HepG2 (cell line): Measurements from ENCODE around the gene POLD3. TPM values are rescaled to one million over a fixed set of nuclear protein-coding genes. Genes with fewer than 3 reads are reported as not detected.
A peak's percentile ranks its signal among the peaks of the same experiment; 100 is the strongest.

Experiments
- CEBPG ChIP-seq: IDR thresholded peaks from 2 replicates; pipeline ENCODE4 v1.6.1; 2016
- EEA1 ChIP-seq: sonication (generic); formaldehyde crosslinking; IDR thresholded peaks from 2 replicates; pipeline ENCODE4 v1.5.1; 2020; ENCODE audit warnings: mild to moderate bottlenecking, missing genetic modification reagents, borderline replicate concordance
- GABPA ChIP-seq, 2 experiments: IDR thresholded peaks; 2 replicates each; pipeline ENCODE4 v1.6.1; 2011 to 2016; ENCODE audit warnings: low read depth in 2 of 2, low read length in 1 of 2, missing biosample characterization in 1 of 2, missing genetic modification characterization in 1 of 2
- HCFC1 ChIP-seq: fragments of 150-350 bp; IDR thresholded peaks from 2 replicates; pipeline ENCODE4 v1.6.1; 2014; ENCODE audit warnings: low read depth, low read length
- HNRNPUL1 ChIP-seq: fragments of 200-400 bp; formaldehyde crosslinking; IDR thresholded peaks from 2 replicates; pipeline ENCODE4 v1.6.1; 2017; ENCODE audit warnings: low read depth, mild to moderate bottlenecking, low read length, moderate library complexity
- KMT2B ChIP-seq: IDR thresholded peaks from 2 replicates; pipeline ENCODE4 v1.6.1; 2016; ENCODE audit warnings: missing genetic modification reagents, missing compliant biosample characterization
- SMARCE1 ChIP-seq: fragments of 450-650 bp; IDR thresholded peaks from 2 replicates; pipeline ENCODE4 v1.6.1; 2017; ENCODE audit warnings: borderline replicate concordance
- SNAPC2 ChIP-seq: sonication (generic); formaldehyde crosslinking; IDR thresholded peaks from 2 replicates; pipeline ENCODE4 v1.8.1; 2022; ENCODE audit warnings: mild to moderate bottlenecking, missing genetic modification reagents
- ZNF33A ChIP-seq: sonication (generic); formaldehyde crosslinking; IDR thresholded peaks from 2 replicates; pipeline ENCODE4 v1.5.1; 2020; ENCODE audit warnings: missing genetic modification reagents, mild to moderate bottlenecking, moderate library complexity, borderline replicate concordance
- ZNF34 ChIP-seq: sonication (generic); formaldehyde crosslinking; IDR thresholded peaks from 2 replicates; pipeline ENCODE4 v1.4.0; 2020; ENCODE audit warnings: mild to moderate bottlenecking, missing genetic modification reagents, borderline replicate concordance
- ZNF564 ChIP-seq: sonication (generic); formaldehyde crosslinking; IDR thresholded peaks from 2 replicates; pipeline ENCODE4 v1.8.1; 2023; ENCODE audit warnings: mild to moderate bottlenecking, missing genetic modification reagents
- polyA plus RNA-seq, 8 experiments: library from polyadenylated mRNA; depleted of rRNA in 3 of 8; stranded (reverse) in 7 of 8; unstranded in 1 of 8; fragments of >200 nt; fragmentation: Illumina TruSeq in 4 of 8; extraction: Trizol in 4 of 8; gene quantifications; 2 replicates each; pipeline versions ENCODE4 v1.2.1 to v1.2.3, GENCODE V29; 2011 to 2016; ENCODE audit warnings: low read depth in 4 of 8, missing spikeins in 1 of 8, mixed read lengths in 1 of 8; ENCODE audit not compliant: insufficient read depth in 1 of 8
- total RNA-seq, 5 experiments: library from RNA; depleted of rRNA; stranded (reverse); fragments of >200 nt; fragmentation: Illumina TruSeq; extraction: Trizol; gene quantifications; 2 replicates each; pipeline ENCODE4 v1.2.3, GENCODE V29; 2016; ENCODE audit warnings: low read depth in 1 of 5
- TF ChIP-seq, protein P1 (sequence below): sonication (generic); formaldehyde crosslinking; IDR thresholded peaks from 2 replicates; pipeline ENCODE4 v1.4.0; 2020; ENCODE audit warnings: mild to moderate bottlenecking, missing genetic modification reagents
- TF ChIP-seq, protein P2 (sequence below): sonication (generic); formaldehyde crosslinking; IDR thresholded peaks from 2 replicates; pipeline ENCODE4 v1.4.0; 2020; ENCODE audit warnings: missing genetic modification reagents, mild to moderate bottlenecking, borderline replicate concordance
- TF ChIP-seq, protein P3 (sequence below): fragments of 450-650 bp; IDR thresholded peaks from 2 replicates; pipeline ENCODE4 v1.6.1; 2017; ENCODE audit warnings: mild to moderate bottlenecking
- TF ChIP-seq, protein P4 (sequence below): IDR thresholded peaks from 2 replicates; pipeline ENCODE4 v1.6.1; 2016
- TF ChIP-seq, protein P5 (sequence below): sonication (generic); formaldehyde crosslinking; IDR thresholded peaks from 2 replicates; pipeline ENCODE4 v1.5.0; 2020; ENCODE audit warnings: mild to moderate bottlenecking, missing genetic modification reagents

POLD3 gene
- total and polyA plus RNA-seq, 2 of the 13 experiments (the other 11 are each of a cell fraction or from before 2014, with no cell fraction given) = 6.3 to 18.9 TPM

DNA sequence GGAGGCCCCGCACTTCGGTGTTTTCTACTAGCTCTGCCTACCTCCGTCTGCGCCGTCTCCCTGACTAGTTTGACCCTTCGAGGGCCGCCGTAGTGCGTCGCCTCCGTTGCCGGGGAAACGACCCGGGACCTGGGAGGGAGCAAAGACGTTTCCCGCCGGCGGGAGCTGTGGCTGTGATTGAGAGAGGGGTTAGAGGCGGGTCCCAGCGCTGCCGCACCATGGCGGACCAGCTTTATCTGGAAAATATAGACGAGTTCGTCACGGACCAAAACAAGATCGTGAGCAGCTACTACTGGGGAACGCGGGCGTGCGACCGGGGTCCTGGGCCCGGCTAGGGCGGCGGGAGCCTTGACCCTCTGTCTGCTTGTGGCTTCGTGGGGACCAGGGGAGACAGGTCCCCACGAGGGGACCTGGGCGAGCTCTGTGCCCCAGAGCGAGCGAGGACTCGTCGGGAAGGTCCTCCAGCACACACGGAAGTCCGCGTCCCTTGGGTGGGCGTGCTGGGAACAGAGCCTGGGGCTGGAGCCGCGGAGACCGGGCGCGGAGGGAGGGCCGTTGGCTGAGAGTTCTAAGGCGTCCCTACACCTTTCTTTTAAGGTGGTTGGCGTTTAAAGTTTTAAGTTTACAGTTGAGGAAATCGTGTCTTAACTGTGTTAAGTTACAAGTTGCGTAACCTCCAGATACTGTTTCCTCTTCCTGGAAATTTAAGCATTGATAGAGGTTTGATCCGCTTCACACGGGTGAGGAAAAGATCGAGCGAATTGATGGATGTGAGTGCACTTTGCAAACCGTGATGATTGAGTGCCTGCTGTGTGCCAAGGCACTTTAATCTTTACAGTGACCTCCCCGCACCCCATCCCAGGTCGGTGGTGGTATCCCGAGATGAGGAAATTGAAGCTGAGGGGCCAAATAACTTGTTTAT lies at the start of gene POLD3 (continued):
- TF ChIP-seq, protein P1, sequence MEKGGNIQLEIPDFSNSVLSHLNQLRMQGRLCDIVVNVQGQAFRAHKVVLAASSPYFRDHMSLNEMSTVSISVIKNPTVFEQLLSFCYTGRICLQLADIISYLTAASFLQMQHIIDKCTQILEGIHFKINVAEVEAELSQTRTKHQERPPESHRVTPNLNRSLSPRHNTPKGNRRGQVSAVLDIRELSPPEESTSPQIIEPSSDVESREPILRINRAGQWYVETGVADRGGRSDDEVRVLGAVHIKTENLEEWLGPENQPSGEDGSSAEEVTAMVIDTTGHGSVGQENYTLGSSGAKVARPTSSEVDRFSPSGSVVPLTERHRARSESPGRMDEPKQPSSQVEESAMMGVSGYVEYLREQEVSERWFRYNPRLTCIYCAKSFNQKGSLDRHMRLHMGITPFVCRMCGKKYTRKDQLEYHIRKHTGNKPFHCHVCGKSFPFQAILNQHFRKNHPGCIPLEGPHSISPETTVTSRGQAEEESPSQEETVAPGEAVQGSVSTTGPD (CRISPR knock-in tag) = no peak
- TF ChIP-seq EEA1 (CRISPR knock-in tag) = no peak
- TF ChIP-seq HCFC1 = peak; percentile 58
- TF ChIP-seq, protein P2, sequence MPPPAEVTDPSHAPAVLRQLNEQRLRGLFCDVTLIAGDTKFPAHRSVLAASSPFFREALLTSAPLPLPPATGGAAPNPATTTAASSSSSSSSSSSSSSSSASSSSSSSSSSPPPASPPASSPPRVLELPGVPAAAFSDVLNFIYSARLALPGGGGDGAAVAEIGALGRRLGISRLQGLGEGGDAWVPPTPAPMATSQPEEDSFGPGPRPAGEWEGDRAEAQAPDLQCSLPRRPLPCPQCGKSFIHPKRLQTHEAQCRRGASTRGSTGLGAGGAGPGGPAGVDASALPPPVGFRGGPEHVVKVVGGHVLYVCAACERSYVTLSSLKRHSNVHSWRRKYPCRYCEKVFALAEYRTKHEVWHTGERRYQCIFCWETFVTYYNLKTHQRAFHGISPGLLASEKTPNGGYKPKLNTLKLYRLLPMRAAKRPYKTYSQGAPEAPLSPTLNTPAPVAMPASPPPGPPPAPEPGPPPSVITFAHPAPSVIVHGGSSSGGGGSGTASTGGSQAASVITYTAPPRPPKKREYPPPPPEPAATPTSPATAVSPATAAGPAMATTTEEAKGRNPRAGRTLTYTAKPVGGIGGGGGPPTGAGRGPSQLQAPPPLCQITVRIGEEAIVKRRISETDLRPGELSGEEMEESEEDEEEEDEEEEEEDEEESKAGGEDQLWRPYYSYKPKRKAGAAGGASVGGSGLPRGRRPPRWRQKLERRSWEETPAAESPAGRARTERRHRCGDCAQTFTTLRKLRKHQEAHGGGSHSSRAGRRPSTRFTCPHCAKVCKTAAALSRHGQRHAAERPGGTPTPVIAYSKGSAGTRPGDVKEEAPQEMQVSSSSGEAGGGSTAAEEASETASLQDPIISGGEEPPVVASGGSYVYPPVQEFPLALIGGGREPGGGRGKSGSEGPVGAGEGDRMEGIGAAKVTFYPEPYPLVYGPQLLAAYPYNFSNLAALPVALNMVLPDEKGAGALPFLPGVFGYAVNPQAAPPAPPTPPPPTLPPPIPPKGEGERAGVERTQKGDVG = no peak
- TF ChIP-seq SNAPC2 (CRISPR knock-in tag) = no peak
- peak; percentile 94 for TF ChIP-seq KMT2B (CRISPR knock-in tag)
- TF ChIP-seq GABPA (IDR thresholded peaks at IDR 0.05; ENCODE audit: low read depth, low read length) = no peak
- peak; percentile 67 for TF ChIP-seq GABPA (CRISPR knock-in tag; IDR thresholded peaks at IDR 0.05; ENCODE audit: low read depth)
- TF ChIP-seq HNRNPUL1 = no peak
- TF ChIP-seq, protein P3, sequence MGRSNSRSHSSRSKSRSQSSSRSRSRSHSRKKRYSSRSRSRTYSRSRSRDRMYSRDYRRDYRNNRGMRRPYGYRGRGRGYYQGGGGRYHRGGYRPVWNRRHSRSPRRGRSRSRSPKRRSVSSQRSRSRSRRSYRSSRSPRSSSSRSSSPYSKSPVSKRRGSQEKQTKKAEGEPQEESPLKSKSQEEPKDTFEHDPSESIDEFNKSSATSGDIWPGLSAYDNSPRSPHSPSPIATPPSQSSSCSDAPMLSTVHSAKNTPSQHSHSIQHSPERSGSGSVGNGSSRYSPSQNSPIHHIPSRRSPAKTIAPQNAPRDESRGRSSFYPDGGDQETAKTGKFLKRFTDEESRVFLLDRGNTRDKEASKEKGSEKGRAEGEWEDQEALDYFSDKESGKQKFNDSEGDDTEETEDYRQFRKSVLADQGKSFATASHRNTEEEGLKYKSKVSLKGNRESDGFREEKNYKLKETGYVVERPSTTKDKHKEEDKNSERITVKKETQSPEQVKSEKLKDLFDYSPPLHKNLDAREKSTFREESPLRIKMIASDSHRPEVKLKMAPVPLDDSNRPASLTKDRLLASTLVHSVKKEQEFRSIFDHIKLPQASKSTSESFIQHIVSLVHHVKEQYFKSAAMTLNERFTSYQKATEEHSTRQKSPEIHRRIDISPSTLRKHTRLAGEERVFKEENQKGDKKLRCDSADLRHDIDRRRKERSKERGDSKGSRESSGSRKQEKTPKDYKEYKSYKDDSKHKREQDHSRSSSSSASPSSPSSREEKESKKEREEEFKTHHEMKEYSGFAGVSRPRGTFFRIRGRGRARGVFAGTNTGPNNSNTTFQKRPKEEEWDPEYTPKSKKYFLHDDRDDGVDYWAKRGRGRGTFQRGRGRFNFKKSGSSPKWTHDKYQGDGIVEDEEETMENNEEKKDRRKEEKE = no peak
- TF ChIP-seq, protein P4, sequence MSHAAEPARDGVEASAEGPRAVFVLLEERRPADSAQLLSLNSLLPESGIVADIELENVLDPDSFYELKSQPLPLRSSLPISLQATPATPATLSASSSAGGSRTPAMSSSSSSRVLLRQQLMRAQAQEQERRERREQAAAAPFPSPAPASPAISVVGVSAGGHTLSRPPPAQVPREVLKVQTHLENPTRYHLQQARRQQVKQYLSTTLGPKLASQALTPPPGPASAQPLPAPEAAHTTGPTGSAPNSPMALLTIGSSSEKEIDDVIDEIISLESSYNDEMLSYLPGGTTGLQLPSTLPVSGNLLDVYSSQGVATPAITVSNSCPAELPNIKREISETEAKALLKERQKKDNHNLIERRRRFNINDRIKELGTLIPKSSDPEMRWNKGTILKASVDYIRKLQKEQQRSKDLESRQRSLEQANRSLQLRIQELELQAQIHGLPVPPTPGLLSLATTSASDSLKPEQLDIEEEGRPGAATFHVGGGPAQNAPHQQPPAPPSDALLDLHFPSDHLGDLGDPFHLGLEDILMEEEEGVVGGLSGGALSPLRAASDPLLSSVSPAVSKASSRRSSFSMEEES (CRISPR knock-in tag) = no peak
- TF ChIP-seq SMARCE1 = no peak
- TF ChIP-seq, protein P5, sequence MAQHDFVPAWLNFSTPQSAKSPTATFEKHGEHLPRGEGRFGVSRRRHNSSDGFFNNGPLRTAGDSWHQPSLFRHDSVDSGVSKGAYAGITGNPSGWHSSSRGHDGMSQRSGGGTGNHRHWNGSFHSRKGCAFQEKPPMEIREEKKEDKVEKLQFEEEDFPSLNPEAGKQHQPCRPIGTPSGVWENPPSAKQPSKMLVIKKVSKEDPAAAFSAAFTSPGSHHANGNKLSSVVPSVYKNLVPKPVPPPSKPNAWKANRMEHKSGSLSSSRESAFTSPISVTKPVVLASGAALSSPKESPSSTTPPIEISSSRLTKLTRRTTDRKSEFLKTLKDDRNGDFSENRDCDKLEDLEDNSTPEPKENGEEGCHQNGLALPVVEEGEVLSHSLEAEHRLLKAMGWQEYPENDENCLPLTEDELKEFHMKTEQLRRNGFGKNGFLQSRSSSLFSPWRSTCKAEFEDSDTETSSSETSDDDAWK (CRISPR knock-in tag) = no peak
- TF ChIP-seq ZNF564 (CRISPR knock-in tag) = peak; percentile 40; the same call in 1 of the 2 replicates
- no peak for TF ChIP-seq ZNF34 (CRISPR knock-in tag)
- TF ChIP-seq CEBPG = peak; percentile 51; the same call in 1 of the 2 replicates
- TF ChIP-seq ZNF33A (CRISPR knock-in tag) = no peak
